GM12864 (cell line): ENCODE measurements around the gene APOBEC3B.
"Not testable (repeated sequence)": the region's sequence is repeated elsewhere in the genome, so short reads cannot be mapped to it uniquely, and the experiment has no call there.

Experiments used
- DNase-seq: peaks from one replicate; pipeline ENCODE4 v3.0.0-alpha.2; 2011; ENCODE audit warnings: low read depth
- H3K4me3 ChIP-seq: 2 replicates; pipeline ENCODE4 v1.5.1; 2011; ENCODE audit warnings: mild to moderate bottlenecking, low read depth, low read length, control low read depth
- CTCF ChIP-seq: IDR thresholded peaks from 2 replicates; pipeline ENCODE4 v1.5.1; 2011; ENCODE audit warnings: low read depth, mild to moderate bottlenecking, moderate library complexity, low read length, control low read depth, inconsistent platforms; ENCODE audit errors: missing control alignments

APOBEC3B gene

GRCh38 chr22:38986629-38987028 is 4.5 kb downstream of the APOBEC3B start:
- H3K4me3 ChIP-seq, result no peak overlapping the region
- no peak for TF ChIP-seq CTCF
- DNase-seq, result no peak

GRCh38 chr22:38987171-38987895 is 5.2 kb downstream of the APOBEC3B start:
- no peak overlapping the region for H3K4me3 ChIP-seq
- TF ChIP-seq CTCF, result no peak
- no peak for DNase-seq

GRCh38 chr22:38989466-38989865 is 7.3 kb downstream of the APOBEC3B start:
- no peak overlapping the region for H3K4me3 ChIP-seq
- DNase-seq, result no peak
- no peak for TF ChIP-seq CTCF

GRCh38 chr22:38992871-38993371 is 10.8 kb downstream of the APOBEC3B start:
- not testable (repeated sequence) for DNase-seq, H3K4me3 ChIP-seq

DNA sequence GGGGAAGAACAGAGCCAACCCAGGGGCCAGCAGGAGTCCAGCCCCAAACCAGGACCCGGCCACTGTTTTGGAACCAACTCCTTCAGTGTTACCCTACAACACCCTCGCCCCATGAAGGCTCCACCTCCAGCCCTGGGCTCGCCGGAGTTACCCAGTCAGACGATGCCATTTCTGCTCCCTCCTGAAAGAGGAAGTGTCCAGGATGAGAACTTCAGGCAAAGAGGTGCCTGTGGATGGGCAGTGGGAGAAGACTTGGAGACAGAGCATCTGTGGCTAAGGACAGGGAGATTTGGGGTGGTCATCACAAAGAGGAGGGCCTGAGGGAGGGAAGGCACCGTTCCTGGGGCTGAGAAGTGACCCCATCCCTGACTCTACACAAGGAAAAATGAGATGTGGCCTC is 14.0 kb downstream of the APOBEC3B start:
- TF ChIP-seq CTCF, result no peak
- no peak overlapping the region for H3K4me3 ChIP-seq
- no peak for DNase-seq

- DNase-seq, result no peak
- no peak for TF ChIP-seq CTCF
Observed at GRCh38 chr22:38997518-38997917, 15.4 kb downstream of the APOBEC3B start.

GRCh38 chr22:39003165-39003638 is 21.1 kb downstream of the APOBEC3B start:
- peak; percentile 66 for DNase-seq
- TF ChIP-seq CTCF, result peak; percentile 76
- H3K4me3 ChIP-seq, result no peak overlapping the region

More at GRCh38 chr22:38997518-38997917, 15.4 kb downstream of the APOBEC3B start:
- no peak overlapping the region for H3K4me3 ChIP-seq
